Activated CD8-positive, alpha-beta memory T cell treated with anti-CD3 and anti-CD28 coated beads, Interleukin-2, amount 50 U/mL, for 4 hours (primary cell): ENCODE data around the gene TMEM229B.

Source experiments
- DNase-seq: peaks from one replicate; pipeline ENCODE4 v3.0.0-alpha.2; 2020

Gene TMEM229B

GRCh38 chr14:67487937-67488893 lies at the start of gene TMEM229B:
Gene TMEM229B (minus strand): TSS chr14:67488721. CDS start chr14:67473923, 14,798 bp downstream.
- DNase-seq, result peak; percentile 70

- no peak for DNase-seq
Observed at GRCh38 chr14:67537736-67538135, 49.2 kb upstream of the TMEM229B start.

- DNase-seq, result no peak
Observed at GRCh38 chr14:67536087-67536486, 47.6 kb upstream of the TMEM229B start.

- DNase-seq, result no peak
Observed at GRCh38 chr14:67533754-67534085, 45.2 kb upstream of the TMEM229B start.

- peak; percentile 48 for DNase-seq
Observed at GRCh38 chr14:67532998-67533753, 44.7 kb upstream of the TMEM229B start, which contains the start of gene PLEKHH1. Gene PLEKHH1 (plus strand): TSS chr14:67533290. CDS start chr14:67541868, 8,578 bp downstream.

GRCh38 chr14:67532606-67532997 lies 44.1 kb upstream of the TMEM229B start:
- no peak for DNase-seq

GRCh38 chr14:67529947-67530935 lies 41.7 kb upstream of the TMEM229B start:
- no peak for DNase-seq

GRCh38 chr14:67528276-67528675 lies 39.8 kb upstream of the TMEM229B start:
- no peak for DNase-seq

GRCh38 chr14:67527756-67528155 lies 39.2 kb upstream of the TMEM229B start:
- DNase-seq, result no peak

- DNase-seq, result peak; percentile 30
Observed at GRCh38 chr14:67526676-67527459, 38.3 kb upstream of the TMEM229B start.

- DNase-seq, result no peak
Observed at GRCh38 chr14:67526181-67526580, 37.7 kb upstream of the TMEM229B start.

- no peak for DNase-seq
Observed at GRCh38 chr14:67525389-67525788, 36.9 kb upstream of the TMEM229B start.

GRCh38 chr14:67524634-67524963 lies 36.1 kb upstream of the TMEM229B start:
- DNase-seq, result no peak

- no peak for DNase-seq
Observed at GRCh38 chr14:67523764-67524633, 35.5 kb upstream of the TMEM229B start.

- no peak for DNase-seq
Observed at GRCh38 chr14:67522270-67522669, 33.7 kb upstream of the TMEM229B start.

GRCh38 chr14:67520482-67520881 lies 32.0 kb upstream of the TMEM229B start:
- no peak for DNase-seq

GRCh38 chr14:67519406-67519805 lies 30.9 kb upstream of the TMEM229B start:
- no peak for DNase-seq

- DNase-seq, result no peak
Observed at GRCh38 chr14:67517083-67517482, 28.6 kb upstream of the TMEM229B start.

- no peak for DNase-seq
Observed at GRCh38 chr14:67516676-67517075, 28.2 kb upstream of the TMEM229B start.

- peak; percentile 48 for DNase-seq
Observed at GRCh38 chr14:67515386-67516079, 27.0 kb upstream of the TMEM229B start.
